Activated T-cell treated with anti-CD3 and anti-CD28 coated beads for 4 hours (primary cell): ENCODE data around the gene ANKRD33B.
"Not testable (repeated sequence)": the region's sequence is repeated elsewhere in the genome, so short reads cannot be mapped to it uniquely, and the experiment has no call there.

Experiments used
- DNase-seq: peaks from one replicate; pipeline ENCODE4 v3.0.0-alpha.2; 2020

ANKRD33B gene

DNA sequence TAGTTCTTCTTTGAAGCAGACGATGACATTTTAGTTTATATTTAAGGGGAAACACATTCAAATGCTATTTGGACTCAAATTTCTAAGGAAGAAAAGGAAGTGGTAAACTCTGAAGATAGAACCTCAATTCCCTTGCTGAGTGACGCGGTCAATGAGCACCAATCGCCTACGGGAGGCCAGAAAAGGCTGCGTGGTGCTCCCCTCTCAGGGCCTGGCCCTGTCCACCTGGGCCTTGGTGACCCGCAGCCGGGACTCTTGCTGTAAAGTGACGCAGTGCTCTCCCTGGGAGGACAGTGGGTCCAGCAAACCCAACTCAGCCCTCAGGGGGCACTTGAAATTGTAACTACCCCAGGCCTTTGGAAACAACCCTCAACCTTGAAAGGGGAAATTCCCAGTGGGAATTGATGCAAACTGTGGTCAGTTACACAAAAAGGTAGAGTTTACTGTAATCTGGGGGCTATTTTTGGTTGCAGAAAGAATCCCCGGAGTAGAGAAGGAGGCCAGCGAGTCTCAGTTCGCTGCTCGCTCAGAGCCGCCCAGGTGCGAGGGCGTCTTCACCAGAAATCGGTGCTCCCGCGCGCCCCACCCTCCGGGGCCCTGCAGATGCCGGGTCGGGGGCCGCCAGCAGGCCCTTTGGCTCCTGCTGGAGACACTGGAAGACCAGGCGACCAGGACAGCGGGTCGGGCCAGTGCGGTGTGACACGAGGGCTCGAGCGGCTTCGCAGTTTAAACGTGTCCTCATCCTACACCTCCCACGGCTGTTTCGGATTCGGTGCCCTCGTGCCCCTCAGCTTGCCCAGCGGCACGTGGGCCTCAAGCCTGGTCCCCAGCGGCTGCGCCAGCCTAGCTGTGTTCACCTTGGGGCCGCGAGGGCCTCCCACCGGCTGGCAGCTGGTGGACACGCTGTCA, 1.4 kb upstream of the ANKRD33B start:
- no peak for DNase-seq

DNA sequence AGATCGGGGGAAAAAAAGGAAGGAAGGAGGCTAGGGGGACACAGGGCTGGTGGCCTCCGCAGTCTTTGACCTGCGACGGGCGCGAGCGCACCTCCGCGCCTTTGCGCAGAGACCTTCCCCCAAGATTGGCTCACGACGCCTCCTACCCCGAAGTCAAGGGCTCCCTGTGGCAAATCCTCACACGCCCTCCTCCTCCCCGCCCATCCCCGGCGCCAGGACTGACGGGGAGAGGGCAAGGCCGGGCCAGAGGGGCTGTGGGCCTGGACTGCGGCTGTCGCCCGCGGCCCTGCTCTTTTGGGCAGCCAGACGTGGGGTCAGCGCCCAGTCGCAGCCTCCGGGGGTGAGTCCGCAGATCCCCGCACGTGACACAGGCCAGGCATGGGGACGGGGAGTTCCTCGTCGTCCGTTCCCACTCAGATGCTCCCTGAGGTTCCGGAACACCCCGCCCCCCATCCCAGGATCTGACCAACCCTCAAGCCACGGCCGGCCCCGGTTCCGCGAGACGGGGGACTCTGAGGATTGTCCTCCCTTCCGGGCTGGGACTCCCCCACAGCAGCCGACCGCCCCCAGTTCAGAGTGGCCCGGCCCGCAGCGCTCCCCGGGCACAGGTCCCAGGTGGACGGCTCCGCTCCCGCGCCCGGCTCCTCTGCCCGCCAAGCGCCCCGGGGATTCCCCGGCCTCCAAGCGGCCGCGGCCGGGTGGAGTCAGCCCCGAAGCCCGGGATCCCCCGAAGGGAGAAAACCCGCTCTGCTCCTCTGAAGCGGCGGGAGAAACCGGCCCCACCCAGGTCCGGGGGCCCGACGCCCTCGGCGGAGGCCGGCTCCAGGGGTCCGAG, 543 bp upstream of the ANKRD33B start:
- DNase-seq: peak; percentile 19

DNA sequence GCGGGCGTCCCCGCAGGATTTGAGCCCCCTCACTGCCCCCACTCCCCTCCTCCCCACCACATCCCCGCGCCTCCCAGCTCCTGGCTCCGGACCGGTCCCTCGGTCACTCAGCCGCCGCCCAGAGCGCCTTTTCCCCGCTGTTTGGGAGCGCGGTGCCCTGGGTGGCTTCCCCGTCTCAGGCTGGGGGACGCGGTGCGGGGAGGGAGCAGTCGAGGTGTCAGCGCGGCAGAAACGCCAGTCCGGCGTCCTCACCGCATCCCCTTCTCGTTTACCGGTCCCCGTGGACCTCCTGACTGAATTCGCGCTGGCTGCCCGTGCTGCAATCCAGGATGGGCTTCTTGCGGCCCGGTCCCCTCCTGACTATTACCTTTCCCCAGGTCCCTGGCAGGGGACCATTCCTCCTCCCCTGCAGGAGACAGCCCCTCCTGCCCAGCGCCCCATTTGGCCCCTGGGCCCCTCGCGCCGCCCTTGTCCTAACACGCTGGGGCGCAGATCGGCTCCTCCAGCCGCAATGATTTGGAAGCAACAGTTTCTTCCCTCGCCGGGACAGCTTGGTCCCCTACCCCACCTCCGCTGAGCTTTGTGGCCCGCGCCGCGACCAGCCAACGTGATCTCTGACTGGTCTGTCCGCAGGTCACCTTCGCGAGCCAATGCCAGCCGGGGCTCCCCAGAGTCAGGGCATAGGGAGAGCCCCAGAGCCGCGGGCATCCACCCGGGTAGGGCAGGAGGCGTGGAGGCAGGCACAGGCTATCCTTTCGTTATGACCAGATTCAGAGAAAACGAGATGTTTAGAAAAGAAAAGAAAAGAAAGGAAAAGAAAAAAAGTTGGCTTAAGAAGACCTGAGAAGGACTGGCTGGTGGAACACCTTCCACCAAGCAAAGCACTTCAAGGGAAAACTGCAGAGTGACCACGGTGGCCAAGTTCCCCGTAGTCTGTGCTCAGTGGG, 1.2 kb downstream of the ANKRD33B start:
- no peak for DNase-seq

- no peak for DNase-seq
Observed at GRCh38 chr5:10565785-10566542, 2.1 kb downstream of the ANKRD33B start.

- DNase-seq: no peak
Observed at GRCh38 chr5:10566543-10567068, 2.7 kb downstream of the ANKRD33B start.

- DNase-seq: no peak
Observed at GRCh38 chr5:10567121-10567591, 3.3 kb downstream of the ANKRD33B start.

DNA sequence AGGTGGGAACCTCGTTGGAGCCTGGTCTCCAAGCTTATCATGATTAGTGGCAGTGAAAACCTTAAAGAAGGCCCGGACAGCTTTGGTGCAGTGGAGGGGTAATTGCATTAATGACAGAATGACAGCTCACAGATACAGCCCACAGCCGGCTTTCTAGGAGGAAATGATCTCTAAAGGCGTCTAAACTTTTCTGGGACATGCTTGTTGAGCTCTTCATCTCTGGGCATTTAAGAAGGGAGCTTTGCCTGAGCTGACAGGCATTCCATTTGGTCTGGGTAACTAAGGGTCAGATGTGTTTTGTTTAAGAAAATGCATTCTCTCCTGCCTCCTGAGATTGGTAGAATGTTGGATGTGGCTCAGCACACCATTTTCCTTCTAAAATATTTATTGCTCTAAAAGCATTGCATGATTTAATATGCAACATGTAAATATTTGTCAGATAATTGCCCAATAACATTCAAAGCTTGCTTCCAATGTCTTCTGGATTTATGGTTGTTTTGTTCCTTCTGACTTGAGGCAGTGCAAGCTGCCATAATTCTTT, 4.0 kb downstream of the ANKRD33B start:
- no peak for DNase-seq

DNA sequence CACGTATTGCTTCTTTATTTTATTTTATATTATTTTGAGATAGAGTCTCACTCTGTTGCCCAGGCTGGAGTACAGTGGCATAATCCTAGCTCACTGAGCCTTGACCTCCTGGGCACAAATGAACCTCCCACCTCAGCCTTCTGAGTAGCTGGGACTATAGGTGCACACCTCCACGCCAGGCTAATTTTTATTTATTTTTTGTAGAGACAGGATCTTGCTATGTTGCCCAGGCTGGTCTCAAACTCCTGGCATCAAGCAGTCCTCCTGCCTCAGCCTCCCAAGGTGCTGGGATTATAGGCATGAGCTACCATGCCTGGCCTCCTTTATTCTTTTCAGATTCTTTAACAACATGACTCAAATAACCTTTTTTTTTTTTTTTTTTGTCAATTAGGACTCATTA, 6.7 kb downstream of the ANKRD33B start:
- DNase-seq: not testable (repeated sequence)

GRCh38 chr5:10572451-10572850, 8.6 kb downstream of the ANKRD33B start:
- no peak for DNase-seq

GRCh38 chr5:10573487-10574145, 9.7 kb downstream of the ANKRD33B start:
- DNase-seq: no peak

DNA sequence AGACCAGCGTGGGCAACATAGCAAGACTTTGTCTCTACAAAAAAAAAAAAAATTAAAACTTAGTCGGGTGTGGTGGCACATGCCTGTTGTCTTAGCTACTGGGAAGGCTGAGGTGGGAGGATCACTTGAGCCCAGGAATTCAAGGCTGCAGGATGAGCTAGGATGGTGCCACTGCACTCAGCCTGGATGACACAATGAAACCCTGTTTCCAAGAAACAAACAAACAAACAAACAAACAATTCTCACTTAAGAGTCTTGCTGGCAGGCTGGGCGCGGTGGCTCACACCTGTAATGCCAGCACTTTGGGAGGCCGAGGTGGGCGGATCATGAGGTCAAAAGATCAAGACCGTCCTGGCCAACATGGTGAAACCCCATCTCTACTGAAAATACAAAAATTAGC, 11.0 kb downstream of the ANKRD33B start:
- not testable (repeated sequence) for DNase-seq

DNA sequence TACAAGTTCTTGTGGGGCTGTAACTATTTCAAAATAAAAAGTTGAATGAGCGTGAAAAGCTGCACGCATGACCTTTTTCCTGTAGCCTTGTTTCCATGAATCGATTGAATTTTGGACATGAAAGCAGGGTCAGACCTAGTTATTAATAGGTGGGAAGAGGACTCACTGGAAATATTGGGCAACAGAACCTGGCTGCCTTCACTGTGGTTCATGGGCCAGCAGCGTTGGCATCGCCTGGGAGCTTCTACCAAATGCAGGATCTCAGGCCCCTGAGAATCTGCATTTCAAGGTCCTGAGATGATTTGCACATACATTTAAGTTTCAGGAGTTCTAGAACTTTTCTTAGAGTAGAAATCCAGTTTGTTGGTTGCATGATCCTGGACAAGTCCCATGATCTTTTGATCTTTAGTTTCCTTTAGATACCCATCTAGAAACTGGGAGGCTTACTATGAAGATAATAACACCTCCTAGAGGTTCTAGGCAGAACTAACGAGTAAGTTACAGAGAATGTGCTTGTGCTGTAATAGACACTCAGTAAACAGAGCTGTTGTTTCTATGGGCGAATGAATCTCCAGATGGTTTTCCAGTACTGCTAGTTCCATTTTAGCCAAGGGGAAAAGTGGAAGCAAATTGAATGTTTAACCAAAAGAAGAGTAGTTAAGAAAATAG, 12.4 kb downstream of the ANKRD33B start:
- DNase-seq: no peak

DNA sequence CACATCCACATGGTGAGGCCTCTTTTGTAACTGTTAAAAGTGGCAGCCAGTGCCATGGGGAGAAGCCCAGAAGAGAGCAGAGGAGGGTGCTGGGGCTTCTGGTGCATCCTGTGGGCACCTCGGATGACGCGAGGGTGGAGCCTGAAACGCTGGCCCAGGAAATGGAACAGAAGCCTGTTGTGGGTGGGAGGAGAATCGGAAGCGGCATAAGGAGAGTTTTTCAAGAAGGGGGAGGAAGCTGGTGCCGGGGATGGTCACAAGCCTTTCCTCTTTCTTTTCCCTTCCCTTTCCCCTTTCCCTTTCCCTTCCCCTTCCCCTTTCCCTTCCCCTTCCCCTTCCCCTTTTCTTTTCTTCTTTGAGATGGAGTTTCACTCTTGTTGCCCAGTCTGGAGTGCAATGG, 12.9 kb downstream of the ANKRD33B start:
- no peak for DNase-seq

- no peak for DNase-seq
Observed at GRCh38 chr5:10577371-10578292, 13.8 kb downstream of the ANKRD33B start.

- no peak for DNase-seq
Observed at GRCh38 chr5:10578293-10578665, 14.4 kb downstream of the ANKRD33B start.

- no peak for DNase-seq
Observed at GRCh38 chr5:10578869-10579268, 15.0 kb downstream of the ANKRD33B start.

- DNase-seq: no peak
Observed at GRCh38 chr5:10579536-10580521, 16.0 kb downstream of the ANKRD33B start.
